ENCODE measurements around the gene CATSPERZ.
"Not testable (repeated sequence)": the region's sequence is repeated elsewhere in the genome, so short reads cannot be mapped to it uniquely, and the experiment has no call there.

The CATSPERZ gene

DNA sequence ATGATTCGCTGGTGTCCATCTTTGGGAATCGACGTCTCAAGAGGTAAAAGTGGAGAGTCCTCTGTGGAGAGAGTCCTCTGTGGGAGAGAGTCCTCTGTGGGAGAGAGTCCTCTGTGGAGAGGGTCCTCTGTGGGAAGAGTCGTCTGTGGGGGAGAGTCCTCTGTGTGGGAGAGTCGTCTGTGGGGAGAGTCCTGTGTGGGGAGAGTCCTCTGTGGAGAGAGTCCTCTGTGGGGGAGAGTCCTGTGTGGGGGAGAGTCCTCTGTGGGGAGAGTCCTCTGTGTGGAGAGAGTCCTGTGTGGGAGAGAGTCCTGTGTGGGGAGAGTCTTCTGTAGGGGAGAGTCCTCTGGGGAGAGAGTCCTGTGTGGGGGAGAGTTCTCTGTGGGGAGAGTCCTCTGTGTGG, 20.9 kb downstream of the CATSPERZ start:
- DNase-seq, result no peak

DNA sequence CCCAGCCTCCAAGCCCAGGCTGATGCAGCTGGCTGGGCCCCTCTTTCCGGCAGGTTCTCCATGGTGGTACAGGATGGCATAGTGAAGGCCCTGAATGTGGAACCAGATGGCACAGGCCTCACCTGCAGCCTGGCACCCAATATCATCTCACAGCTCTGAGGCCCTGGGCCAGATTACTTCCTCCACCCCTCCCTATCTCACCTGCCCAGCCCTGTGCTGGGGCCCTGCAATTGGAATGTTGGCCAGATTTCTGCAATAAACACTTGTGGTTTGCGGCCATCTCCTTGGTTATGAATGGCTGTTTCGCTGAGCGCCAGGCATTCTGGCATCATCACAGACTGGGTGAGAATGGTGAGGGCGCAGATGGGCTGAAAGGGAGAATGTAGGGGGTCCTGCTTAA, 21.4 kb downstream of the CATSPERZ start:
- peak in 1 of 14 donors; percentile 34 for DNase-seq

DNA sequence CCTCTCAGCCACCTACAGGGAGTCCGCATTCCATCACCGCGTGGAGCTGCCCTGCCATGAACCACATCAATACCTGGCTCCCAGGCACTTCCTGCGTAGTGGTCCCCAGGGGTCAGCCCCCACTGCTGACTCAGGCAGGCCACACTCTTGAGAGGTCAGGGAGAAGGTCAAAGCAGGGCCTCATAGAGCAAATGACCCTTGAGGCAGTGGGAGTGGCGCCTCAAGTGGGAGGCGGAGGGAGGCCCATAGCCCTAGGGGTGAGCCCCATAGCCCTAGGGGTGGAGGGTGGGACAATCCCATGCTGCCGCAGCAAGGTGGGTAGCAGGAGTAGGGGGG, 22.7 kb downstream of the CATSPERZ start:
- no peak for DNase-seq

DNA sequence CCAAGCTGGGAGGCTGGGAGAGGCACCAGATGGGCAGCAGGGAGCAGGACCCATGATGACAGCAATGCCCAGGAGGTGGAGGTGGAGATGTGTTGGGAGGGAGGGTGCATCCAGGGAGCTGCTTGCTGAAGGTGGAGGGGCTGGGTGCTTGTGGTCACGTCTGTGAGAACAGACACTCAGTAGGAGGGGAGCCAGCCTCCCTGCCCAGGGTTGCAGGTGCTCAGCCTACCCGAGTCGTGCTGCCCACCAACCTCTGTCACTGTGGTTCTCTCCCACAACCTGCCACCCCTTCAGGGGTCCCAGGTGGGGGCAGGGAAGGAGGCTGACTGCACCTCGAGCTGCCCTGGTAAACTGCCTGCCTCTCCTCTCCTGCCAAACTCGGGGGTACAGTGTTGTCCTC, 23.2 kb downstream of the CATSPERZ start:
- no peak for DNase-seq

- DNase-seq, result not testable (repeated sequence)
Measured at GRCh38 chr11:64323984-64324383, 23.8 kb downstream of the CATSPERZ start.

- DNase-seq, result no peak
Measured at GRCh38 chr11:64324692-64325469, 24.7 kb downstream of the CATSPERZ start.

GRCh38 chr11:64327375-64327774, 27.2 kb downstream of the CATSPERZ start:
- DNase-seq, result no peak

GRCh38 chr11:64327993-64328392, 27.8 kb downstream of the CATSPERZ start:
- no peak for DNase-seq

DNA sequence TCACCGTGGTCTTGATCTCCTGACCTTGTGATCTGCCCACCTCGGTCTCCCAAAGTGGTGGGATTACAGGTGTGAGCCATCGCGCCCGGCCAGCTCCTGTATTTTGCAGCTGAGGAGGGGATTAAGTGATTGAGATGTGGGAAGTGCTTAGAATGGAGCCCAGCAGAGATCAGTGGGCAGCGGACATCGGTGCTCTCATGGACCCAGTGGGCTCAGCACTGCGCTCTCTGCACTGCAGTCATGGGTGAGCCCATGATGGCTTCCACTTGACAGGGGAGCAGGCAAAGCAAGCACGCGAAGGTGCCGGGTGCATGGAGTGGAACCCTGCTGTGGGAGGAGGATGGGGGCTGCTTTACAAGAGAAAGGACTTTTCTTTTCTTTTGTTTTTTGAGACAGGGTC, 30.7 kb downstream of the CATSPERZ start:
- no peak for DNase-seq

GRCh38 chr11:64331569-64332371, 31.6 kb downstream of the CATSPERZ start:
- DNase-seq, result peak in 4 of 14 donors; percentile 7 to 54 (median 30)

- no peak for DNase-seq
Measured at GRCh38 chr11:64333556-64333955, 33.4 kb downstream of the CATSPERZ start.

DNA sequence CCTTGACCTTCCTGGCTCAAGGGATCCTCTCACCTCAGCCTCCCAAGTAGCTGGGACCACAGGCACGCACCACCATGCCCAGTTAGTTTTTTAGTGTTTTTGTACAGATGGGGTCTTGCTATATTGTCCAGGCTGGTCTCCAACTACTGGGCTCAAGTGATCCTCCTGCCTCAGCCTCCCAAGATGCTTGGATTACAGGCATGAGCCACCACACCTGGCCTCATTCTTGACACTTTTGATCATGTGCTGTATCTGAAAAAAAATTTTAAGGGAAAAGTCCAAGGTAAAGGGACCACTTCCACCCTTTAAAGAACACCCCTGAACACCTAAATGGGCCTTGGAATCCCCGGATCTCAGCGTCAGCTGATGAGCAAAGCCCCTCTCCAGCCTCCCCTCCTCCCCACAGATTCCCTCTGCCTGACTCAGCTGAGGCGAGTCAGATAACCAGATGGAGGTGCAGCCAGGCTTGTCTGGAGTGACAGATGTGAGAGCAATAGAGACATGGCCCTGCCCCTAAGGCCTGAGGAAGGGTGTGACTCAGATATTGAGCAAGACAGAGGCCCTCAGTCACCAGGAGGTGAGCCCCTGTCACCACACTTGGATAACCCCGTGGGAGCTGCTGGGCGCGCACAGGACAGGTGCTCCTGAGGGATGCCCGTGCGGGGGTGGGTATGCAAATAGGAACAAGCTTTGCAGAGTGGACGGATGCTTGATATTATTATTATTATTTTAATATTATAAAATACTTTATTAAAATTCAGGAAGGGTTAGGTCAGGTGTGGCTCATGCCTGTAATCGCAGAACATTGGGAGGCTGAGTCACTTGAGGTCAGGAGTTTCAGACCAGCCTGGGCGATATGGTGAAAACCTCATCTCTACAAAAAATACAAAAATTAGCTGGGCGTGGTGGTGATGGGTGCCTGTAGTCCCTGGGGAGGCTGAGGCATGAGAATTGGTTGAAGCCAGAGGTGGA, 34.9 kb downstream of the CATSPERZ start:
- DNase-seq, result no peak

DNA sequence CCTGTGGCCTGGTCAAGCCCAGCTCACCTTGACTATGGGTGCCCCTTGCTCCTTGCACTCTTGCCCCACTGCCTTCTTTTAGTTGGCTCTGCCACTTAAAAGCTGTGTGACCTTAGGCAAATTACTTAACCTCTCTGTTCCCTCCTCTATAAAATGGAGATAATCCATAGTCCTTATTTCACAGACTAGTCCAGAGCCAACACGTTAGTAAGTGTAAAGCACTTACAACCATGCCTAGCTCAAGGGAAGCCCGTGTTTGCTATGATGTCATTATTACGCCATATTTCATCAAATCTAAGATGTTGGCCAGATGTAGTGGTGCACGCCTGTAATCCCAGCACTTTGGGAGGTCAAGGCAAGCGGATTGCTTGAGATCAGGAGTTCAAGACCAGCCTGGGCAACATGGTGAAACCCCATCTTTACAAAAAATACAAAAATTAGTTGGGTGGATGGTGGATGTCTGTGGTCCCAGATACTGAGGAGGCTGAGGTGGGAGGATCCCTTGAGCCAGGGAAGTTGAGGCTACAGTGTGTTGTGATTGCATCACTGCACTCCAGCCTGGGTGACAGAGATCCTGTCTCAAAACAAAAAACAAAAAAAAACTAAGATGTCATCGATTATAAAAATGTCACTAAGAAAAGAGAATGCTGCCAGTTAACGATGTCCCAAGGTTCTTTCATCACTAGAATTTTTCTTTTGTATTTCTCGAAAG, 37.5 kb downstream of the CATSPERZ start:
- no peak for DNase-seq

- no peak for DNase-seq
Measured at GRCh38 chr11:64338716-64339115, 38.6 kb downstream of the CATSPERZ start.

DNA sequence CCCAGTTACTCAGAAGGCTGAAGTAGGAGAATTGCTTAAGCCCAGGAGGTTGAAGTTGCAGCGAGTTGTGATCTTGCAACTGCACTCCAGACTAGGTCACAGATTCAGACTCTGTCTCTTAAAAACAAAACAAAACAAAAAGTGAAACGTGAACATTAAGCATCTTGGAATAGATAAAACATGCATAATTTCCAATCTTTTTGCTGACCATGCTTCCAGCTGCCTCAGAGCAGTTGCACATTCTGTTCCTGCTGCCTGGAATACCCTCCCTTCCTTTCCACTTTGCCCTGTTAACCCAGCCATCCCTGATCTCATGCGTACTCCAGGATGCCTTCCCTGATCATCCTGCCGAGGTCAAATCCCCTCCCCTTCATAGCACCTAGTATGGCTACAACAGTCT, 39.1 kb downstream of the CATSPERZ start:
- DNase-seq, result no peak

DNA sequence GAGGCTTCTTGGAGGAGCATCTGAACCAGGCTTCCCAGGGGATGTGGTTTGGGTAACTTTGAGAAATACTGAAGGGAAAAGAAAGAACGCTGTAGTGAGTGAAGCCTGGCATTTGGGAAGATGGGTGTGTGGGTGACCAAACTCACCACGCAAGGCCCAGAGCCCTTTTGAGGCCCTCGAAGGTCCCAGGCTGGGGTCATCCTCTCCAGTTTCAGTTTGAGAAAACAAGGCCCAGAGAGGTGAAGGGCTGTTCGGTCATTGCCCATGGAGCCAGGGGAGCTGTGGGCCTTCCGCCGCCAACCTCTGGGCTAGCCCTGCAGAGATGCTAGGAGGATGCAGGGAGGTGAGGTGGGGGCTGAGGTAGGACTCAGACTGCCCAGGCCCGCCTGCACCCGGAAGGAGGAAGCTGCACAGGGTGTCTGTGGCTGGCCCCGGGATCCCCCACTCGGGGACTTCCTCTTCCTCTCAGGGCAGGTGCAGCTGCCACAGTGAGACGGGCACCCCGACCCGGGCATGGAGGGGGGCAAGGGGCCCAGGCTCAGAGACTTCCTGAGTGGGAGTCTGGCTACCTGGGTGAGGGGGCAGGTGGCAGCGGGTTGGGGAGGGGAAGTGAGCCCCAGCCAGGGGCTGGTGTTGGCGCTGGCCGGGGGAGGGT, 39.7 kb downstream of the CATSPERZ start, which contains the start of gene CCDC88B:
Gene CCDC88B, plus strand, starts transcription at position 451 of the 655 bp plus-strand sequence. Its CDS starts 63 bp downstream, at position 514.
- peak in 8 of 14 donors; percentile 7 to 42 (median 28) for DNase-seq

GRCh38 chr11:64340671-64341335, 40.6 kb downstream of the CATSPERZ start:
- peak in 1 of 14 donors; percentile 29 for DNase-seq

GRCh38 chr11:64341429-64341828, 41.3 kb downstream of the CATSPERZ start:
- DNase-seq, result no peak

GRCh38 chr11:64341851-64342791, 42.0 kb downstream of the CATSPERZ start:
- DNase-seq, result peak in 13 of 14 donors; percentile 27 to 88 (median 55)

Measured in C1 segment of cervical spinal cord (tissue), 14 donors.